ENCODE measurements around the gene TMEM151A. TPM values are rescaled to one million over a fixed set of nuclear protein-coding genes. Genes with fewer than 3 reads are reported as not detected.
"Not testable (repeated sequence)": the region's sequence is repeated elsewhere in the genome, so short reads cannot be mapped to it uniquely, and the experiment has no call there.

Gene TMEM151A
- total RNA-seq (2014; rRNA removed; shearing (Covaris generic); ENCODE audit: low replicate concordance): 0.56 TPM in 1 of 2 replicates, not detected in the other

GRCh38 chr11:66291706-66292542 lies at the start of gene TMEM151A:
Gene TMEM151A (plus strand): TSS chr11:66291894. CDS start chr11:66292014, 120 bp downstream.
- Histone ChIP-seq H3K9me3 (no peaks in the 10 kb centered on the region), H3K27me3 (peaks cover 17% of the 10 kb centered on the region), H3K36me3 (peaks cover 3% of the 10 kb centered on the region), H3K4me3 (peak within 1 kb of the TSS; percentile 21; the same call in 1 of the 2 replicates)
- no peak for DNase-seq

- peaks cover 4% of the 10 kb centered on the region; the same call in 1 of the 2 replicates for H3K36me3 ChIP-seq
- no peak overlapping the region for H3K4me3 ChIP-seq
- H3K9me3 ChIP-seq: no peaks in the 10 kb centered on the region
- no peak for DNase-seq
- H3K27me3 ChIP-seq: no peaks in the 10 kb centered on the region
Observed at GRCh38 chr11:66242095-66242765, 49.5 kb upstream of the TMEM151A start.

- Histone ChIP-seq H3K4me3 (no peak overlapping the region), H3K27me3 (no peaks in the 10 kb centered on the region), H3K9me3 (no peaks in the 10 kb centered on the region), H3K36me3 (peaks cover 4% of the 10 kb centered on the region; the same call in 1 of the 2 replicates)
- DNase-seq: no peak
Observed at GRCh38 chr11:66243782-66244535, 47.7 kb upstream of the TMEM151A start.

GRCh38 chr11:66247295-66247694 lies 44.4 kb upstream of the TMEM151A start:
- no peaks in the 10 kb centered on the region for H3K36me3 ChIP-seq

GRCh38 chr11:66247801-66248200 lies 43.9 kb upstream of the TMEM151A start:
- no peaks in the 10 kb centered on the region for H3K9me3 ChIP-seq
- no peak for DNase-seq
- no peaks in the 10 kb centered on the region for H3K36me3 ChIP-seq
- no peaks in the 10 kb centered on the region for H3K27me3 ChIP-seq
- no peak overlapping the region for H3K4me3 ChIP-seq

More at GRCh38 chr11:66247295-66247694, 44.4 kb upstream of the TMEM151A start:
- no peaks in the 10 kb centered on the region for H3K27me3 ChIP-seq
- H3K4me3 ChIP-seq: no peak overlapping the region
- DNase-seq: no peak
- H3K9me3 ChIP-seq: no peaks in the 10 kb centered on the region

- Histone ChIP-seq H3K4me3 (no peak overlapping the region), H3K36me3 (no peaks in the 10 kb centered on the region), H3K27me3 (no peaks in the 10 kb centered on the region), H3K9me3 (no peaks in the 10 kb centered on the region)
- DNase-seq: no peak
Observed at GRCh38 chr11:66248903-66249302, 42.8 kb upstream of the TMEM151A start.

- Histone ChIP-seq H3K4me3 (no peak overlapping the region), H3K27me3 (no peaks in the 10 kb centered on the region), H3K9me3 (no peaks in the 10 kb centered on the region), H3K36me3 (no peaks in the 10 kb centered on the region)
- DNase-seq: no peak
Observed at GRCh38 chr11:66251809-66252208, 39.9 kb upstream of the TMEM151A start.

- not testable (repeated sequence) for H3K4me3 ChIP-seq, H3K9me3 ChIP-seq, H3K27me3 ChIP-seq, H3K36me3 ChIP-seq, DNase-seq
Observed at GRCh38 chr11:66253081-66253480, 38.6 kb upstream of the TMEM151A start.

GRCh38 chr11:66258473-66258893 lies 33.2 kb upstream of the TMEM151A start:
- Histone ChIP-seq H3K9me3 (no peaks in the 10 kb centered on the region), H3K4me3 (peak overlapping the region; percentile 99), H3K27me3 (no peaks in the 10 kb centered on the region), H3K36me3 (peaks cover 30% of the 10 kb centered on the region)
- DNase-seq: no peak

GRCh38 chr11:66259225-66259624 lies 32.5 kb upstream of the TMEM151A start:
- Histone ChIP-seq H3K9me3 (no peaks in the 10 kb centered on the region), H3K4me3 (no peak overlapping the region), H3K27me3 (no peaks in the 10 kb centered on the region), H3K36me3 (peaks cover 30% of the 10 kb centered on the region)
- no peak for DNase-seq

GRCh38 chr11:66259956-66260355 lies 31.7 kb upstream of the TMEM151A start:
- H3K27me3 ChIP-seq: no peaks in the 10 kb centered on the region
- peaks cover 34% of the 10 kb centered on the region for H3K36me3 ChIP-seq
- no peaks in the 10 kb centered on the region for H3K9me3 ChIP-seq
- no peak overlapping the region for H3K4me3 ChIP-seq
- no peak for DNase-seq

GRCh38 chr11:66261578-66261977 lies 30.1 kb upstream of the TMEM151A start:
- Histone ChIP-seq H3K36me3 (peaks cover 42% of the 10 kb centered on the region), H3K4me3 (no peak overlapping the region), H3K9me3 (no peaks in the 10 kb centered on the region), H3K27me3 (no peaks in the 10 kb centered on the region)
- DNase-seq: no peak

- Histone ChIP-seq H3K27me3 (no peaks in the 10 kb centered on the region), H3K9me3 (no peaks in the 10 kb centered on the region), H3K4me3 (no peak overlapping the region), H3K36me3 (peaks cover 46% of the 10 kb centered on the region)
- DNase-seq: no peak
Observed at GRCh38 chr11:66262191-66262590, 29.5 kb upstream of the TMEM151A start.

GRCh38 chr11:66262696-66263095 lies 29.0 kb upstream of the TMEM151A start:
- H3K36me3 ChIP-seq: peaks cover 47% of the 10 kb centered on the region
- no peak overlapping the region for H3K4me3 ChIP-seq
- no peaks in the 10 kb centered on the region for H3K9me3 ChIP-seq
- no peak for DNase-seq
- H3K27me3 ChIP-seq: no peaks in the 10 kb centered on the region

GRCh38 chr11:66263231-66263630 lies 28.5 kb upstream of the TMEM151A start:
- no peaks in the 10 kb centered on the region for H3K27me3 ChIP-seq
- peaks cover 47% of the 10 kb centered on the region for H3K36me3 ChIP-seq
- H3K4me3 ChIP-seq: no peak overlapping the region
- H3K9me3 ChIP-seq: no peaks in the 10 kb centered on the region
- DNase-seq: no peak

GRCh38 chr11:66263785-66264184 lies 27.9 kb upstream of the TMEM151A start:
- no peak for DNase-seq
- Histone ChIP-seq H3K36me3 (peaks cover 47% of the 10 kb centered on the region), H3K27me3 (no peaks in the 10 kb centered on the region), H3K9me3 (no peaks in the 10 kb centered on the region), H3K4me3 (no peak overlapping the region)

GRCh38 chr11:66264383-66264782 lies 27.3 kb upstream of the TMEM151A start:
- Histone ChIP-seq H3K9me3 (no peaks in the 10 kb centered on the region), H3K4me3 (no peak overlapping the region), H3K27me3 (no peaks in the 10 kb centered on the region), H3K36me3 (peaks cover 42% of the 10 kb centered on the region)
- no peak for DNase-seq

Data from MG63 (cell line).